ENCODE results near the gene SPATA12.

SPATA12 gene

DNA sequence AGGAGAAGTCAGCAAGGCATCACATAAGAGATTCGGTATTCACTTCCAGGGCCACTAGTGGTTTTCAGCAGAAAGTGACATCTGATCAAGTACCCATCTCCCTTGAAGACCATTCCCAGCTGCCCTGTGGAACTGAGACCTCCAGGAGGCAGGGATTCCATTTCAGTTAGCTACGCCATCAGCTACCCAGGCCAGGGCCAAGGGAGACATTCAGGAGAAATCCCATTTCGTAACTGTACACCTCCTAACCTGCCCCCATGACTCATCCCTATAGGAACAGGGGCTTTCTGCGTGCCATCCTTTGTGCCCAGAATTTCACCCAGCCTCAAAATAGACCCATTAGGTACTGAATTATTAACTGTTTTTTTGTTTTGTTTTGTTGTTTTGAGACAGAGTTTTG lies 24.7 kb downstream of the SPATA12 start:
- Histone ChIP-seq H3K4me3 (ENCODE audit: severe bottlenecking) (no peak overlapping the region), H3K36me3 (ENCODE audit: low read depth) (no peaks in the 10 kb centered on the region), H3K27ac (ENCODE audit: poor library complexity, severe bottlenecking) (no peak overlapping the region), H3K9me3 (ENCODE audit: severe bottlenecking) (no peaks in the 10 kb centered on the region), H3K27me3 (ENCODE audit: insufficient read depth, poor library complexity, severe bottlenecking) (no peaks in the 10 kb centered on the region), H3K4me1 (ENCODE audit: insufficient read depth, poor library complexity, severe bottlenecking) (no peaks in the 10 kb centered on the region)
- TF ChIP-seq, protein P1, sequence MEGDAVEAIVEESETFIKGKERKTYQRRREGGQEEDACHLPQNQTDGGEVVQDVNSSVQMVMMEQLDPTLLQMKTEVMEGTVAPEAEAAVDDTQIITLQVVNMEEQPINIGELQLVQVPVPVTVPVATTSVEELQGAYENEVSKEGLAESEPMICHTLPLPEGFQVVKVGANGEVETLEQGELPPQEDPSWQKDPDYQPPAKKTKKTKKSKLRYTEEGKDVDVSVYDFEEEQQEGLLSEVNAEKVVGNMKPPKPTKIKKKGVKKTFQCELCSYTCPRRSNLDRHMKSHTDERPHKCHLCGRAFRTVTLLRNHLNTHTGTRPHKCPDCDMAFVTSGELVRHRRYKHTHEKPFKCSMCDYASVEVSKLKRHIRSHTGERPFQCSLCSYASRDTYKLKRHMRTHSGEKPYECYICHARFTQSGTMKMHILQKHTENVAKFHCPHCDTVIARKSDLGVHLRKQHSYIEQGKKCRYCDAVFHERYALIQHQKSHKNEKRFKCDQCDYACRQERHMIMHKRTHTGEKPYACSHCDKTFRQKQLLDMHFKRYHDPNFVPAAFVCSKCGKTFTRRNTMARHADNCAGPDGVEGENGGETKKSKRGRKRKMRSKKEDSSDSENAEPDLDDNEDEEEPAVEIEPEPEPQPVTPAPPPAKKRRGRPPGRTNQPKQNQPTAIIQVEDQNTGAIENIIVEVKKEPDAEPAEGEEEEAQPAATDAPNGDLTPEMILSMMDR (IDR thresholded peaks at IDR 0.05; ENCODE audit: poor library complexity, severe bottlenecking): no peak
- ATAC-seq (ENCODE audit: low read depth) (peak; percentile 50; the same call in 2 of the 3 replicates), DNase-seq (ENCODE audit: low spot score) (no peak)

DNA sequence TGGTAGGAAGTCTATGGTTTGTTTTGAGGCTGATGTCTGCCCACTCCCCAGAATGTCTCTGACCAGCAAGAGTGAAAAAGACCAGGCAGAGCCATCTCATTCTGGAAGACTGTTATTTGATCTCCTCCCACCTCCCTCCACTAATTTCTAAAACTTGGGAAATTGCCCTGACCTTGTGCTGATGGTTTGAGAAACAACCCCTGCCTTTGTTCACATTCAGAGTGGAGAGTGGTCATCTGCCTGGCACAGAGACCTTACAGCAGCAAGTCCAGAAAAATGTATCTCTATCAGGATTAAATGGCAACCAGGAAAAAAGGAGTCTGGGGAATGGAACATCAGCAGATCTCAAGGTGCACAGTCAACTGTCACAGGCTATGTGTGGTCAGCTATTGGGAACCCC lies 25.7 kb downstream of the SPATA12 start:
- TF ChIP-seq, protein P1 (IDR thresholded peaks at IDR 0.05; ENCODE audit: poor library complexity, severe bottlenecking): no peak
- ATAC-seq (ENCODE audit: low read depth) (no peak), DNase-seq (ENCODE audit: low spot score) (no peak)
- no peak overlapping the region for H3K4me3 ChIP-seq (ENCODE audit: severe bottlenecking)
- no peaks in the 10 kb centered on the region for H3K36me3 ChIP-seq (ENCODE audit: low read depth)
- H3K9me3 ChIP-seq (ENCODE audit: severe bottlenecking): no peaks in the 10 kb centered on the region
- H3K4me1 ChIP-seq (ENCODE audit: insufficient read depth, poor library complexity, severe bottlenecking): no peaks in the 10 kb centered on the region
- H3K27me3 ChIP-seq (ENCODE audit: insufficient read depth, poor library complexity, severe bottlenecking): no peaks in the 10 kb centered on the region
- no peak overlapping the region for H3K27ac ChIP-seq (ENCODE audit: poor library complexity, severe bottlenecking)

DNA sequence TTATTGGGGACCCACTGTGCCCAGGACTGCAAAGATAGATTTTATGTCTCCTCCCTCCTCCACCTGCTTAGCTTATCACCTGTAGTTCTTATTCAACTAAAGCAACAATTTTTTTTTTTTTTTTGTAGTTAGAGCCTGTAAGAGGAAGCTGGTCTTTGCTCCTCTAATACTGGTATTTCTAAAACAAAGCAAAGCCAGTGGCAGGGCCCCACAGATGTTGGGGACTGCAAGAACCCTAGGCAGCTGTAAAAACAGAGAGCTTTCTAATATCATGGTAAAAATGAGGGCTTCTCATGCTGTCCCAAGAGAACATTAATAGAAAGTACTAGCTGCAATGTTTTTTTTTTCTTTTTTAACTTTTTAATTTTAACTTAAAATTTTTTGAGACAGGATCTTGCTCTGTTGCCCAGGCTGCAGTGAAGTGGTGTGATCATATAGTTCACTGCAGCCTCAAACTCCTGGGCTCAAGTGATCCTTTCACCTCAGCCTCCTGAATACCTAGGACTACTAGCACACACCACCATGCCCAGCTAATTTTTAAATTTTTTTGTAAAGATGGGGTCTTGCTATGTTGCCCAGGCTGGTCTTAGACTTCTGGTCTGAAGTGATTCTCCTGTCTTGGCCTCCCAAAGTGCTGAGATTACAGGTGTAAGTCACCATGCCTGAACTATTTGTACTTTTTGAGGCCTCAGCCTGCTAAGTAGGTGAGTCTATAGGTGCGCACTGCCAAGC lies 27.1 kb downstream of the SPATA12 start:
- no peaks in the 10 kb centered on the region for H3K9me3 ChIP-seq (ENCODE audit: severe bottlenecking)
- H3K4me3 ChIP-seq (ENCODE audit: severe bottlenecking): no peak overlapping the region
- no peaks in the 10 kb centered on the region for H3K4me1 ChIP-seq (ENCODE audit: insufficient read depth, poor library complexity, severe bottlenecking)
- H3K27me3 ChIP-seq (ENCODE audit: insufficient read depth, poor library complexity, severe bottlenecking): no peaks in the 10 kb centered on the region
- TF ChIP-seq, protein P1 (IDR thresholded peaks at IDR 0.05; ENCODE audit: poor library complexity, severe bottlenecking): no peak
- no peak overlapping the region for H3K27ac ChIP-seq (ENCODE audit: poor library complexity, severe bottlenecking)
- ATAC-seq (ENCODE audit: low read depth) (no peak), DNase-seq (ENCODE audit: low spot score) (no peak)
- H3K36me3 ChIP-seq (ENCODE audit: low read depth): no peaks in the 10 kb centered on the region

DNA sequence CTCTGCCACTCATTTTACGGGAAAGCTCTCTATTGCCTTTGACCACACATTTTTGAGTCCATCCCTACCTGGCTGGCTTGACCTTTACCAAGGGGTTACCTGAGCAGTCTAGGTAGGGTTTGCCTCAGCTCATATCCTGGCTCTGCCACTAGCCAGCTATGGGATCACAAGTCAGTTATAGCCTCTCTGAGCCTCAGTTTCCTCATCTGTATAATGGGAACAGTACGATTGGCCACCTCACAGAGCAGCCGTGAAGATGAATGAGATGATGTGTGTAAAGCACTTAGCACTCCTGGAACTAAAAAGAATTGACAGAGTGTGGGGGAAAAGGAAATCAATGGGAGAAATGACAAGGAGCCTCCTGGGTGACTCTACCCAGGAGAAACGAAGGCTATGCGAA lies 28.0 kb downstream of the SPATA12 start:
- no peaks in the 10 kb centered on the region for H3K9me3 ChIP-seq (ENCODE audit: severe bottlenecking)
- H3K27me3 ChIP-seq (ENCODE audit: insufficient read depth, poor library complexity, severe bottlenecking): no peaks in the 10 kb centered on the region
- no peaks in the 10 kb centered on the region for H3K36me3 ChIP-seq (ENCODE audit: low read depth)
- DNase-seq (ENCODE audit: low spot score): no peak
- ATAC-seq (ENCODE audit: low read depth): no peak
- no peak overlapping the region for H3K27ac ChIP-seq (ENCODE audit: poor library complexity, severe bottlenecking)
- H3K4me3 ChIP-seq (ENCODE audit: severe bottlenecking): no peak overlapping the region
- H3K4me1 ChIP-seq (ENCODE audit: insufficient read depth, poor library complexity, severe bottlenecking): no peaks in the 10 kb centered on the region
- TF ChIP-seq, protein P1 (IDR thresholded peaks at IDR 0.05; ENCODE audit: poor library complexity, severe bottlenecking): no peak

DNA sequence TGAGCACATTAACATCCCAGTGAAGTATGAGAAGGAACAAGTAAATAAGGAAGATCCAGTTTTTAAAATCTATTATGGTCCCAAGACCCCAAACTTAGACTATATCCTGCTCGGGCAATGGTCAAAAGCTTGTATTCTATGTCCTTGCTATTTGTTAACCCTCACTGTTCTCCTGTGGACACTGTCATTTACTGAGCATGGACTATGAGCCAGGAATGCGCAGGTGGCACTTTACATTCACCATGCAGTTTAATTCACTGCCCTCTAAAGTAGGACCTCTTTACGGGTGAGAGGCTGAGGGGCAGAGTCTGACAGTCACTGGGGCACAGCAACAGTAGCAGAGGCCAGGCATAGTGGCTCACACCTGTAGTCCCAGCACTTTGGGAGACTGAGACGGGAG lies 28.6 kb downstream of the SPATA12 start:
- Histone ChIP-seq H3K4me1 (ENCODE audit: insufficient read depth, poor library complexity, severe bottlenecking) (no peaks in the 10 kb centered on the region), H3K9me3 (ENCODE audit: severe bottlenecking) (no peaks in the 10 kb centered on the region), H3K36me3 (ENCODE audit: low read depth) (no peaks in the 10 kb centered on the region), H3K4me3 (ENCODE audit: severe bottlenecking) (no peak overlapping the region), H3K27ac (ENCODE audit: poor library complexity, severe bottlenecking) (no peak overlapping the region), H3K27me3 (ENCODE audit: insufficient read depth, poor library complexity, severe bottlenecking) (no peaks in the 10 kb centered on the region)
- ATAC-seq (ENCODE audit: low read depth) (no peak), DNase-seq (ENCODE audit: low spot score) (no peak)
- TF ChIP-seq, protein P1 (IDR thresholded peaks at IDR 0.05; ENCODE audit: poor library complexity, severe bottlenecking): no peak

Measured in RWPE2 (cell line).